Measurements from ENCODE around the gene CHRM4.

The CHRM4 gene

GRCh38 chr11:46402957-46403902 is 11.7 kb upstream of the CHRM4 start:
- no peak for DNase-seq

DNA sequence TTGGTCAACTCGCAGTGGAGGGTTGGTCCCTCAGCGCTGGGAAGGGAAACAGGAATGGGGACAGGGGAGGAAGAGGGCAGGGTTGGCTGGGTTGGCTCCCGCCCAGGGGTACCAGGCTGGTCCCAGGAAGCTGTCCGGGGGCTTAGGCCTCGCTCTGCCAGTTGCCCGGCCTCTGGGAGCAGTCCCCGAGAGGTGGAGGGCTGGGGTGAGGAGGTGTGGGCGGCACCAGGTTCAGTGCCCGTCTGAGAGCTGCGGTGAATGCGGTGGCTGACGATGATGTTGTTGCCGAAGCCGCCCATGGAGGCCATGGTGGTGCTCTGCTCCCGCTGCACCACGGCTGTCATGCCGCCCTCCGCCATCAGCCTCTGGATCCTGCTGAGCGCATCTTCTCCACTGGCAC is 6.0 kb upstream of the CHRM4 start:
- DNase-seq = no peak

- DNase-seq = no peak
These were observed 2.2 kb upstream of the CHRM4 start for GRCh38 chr11:46393759-46394158.

GRCh38 chr11:46393231-46393616 is 1.6 kb upstream of the CHRM4 start:
- no peak for DNase-seq

DNA sequence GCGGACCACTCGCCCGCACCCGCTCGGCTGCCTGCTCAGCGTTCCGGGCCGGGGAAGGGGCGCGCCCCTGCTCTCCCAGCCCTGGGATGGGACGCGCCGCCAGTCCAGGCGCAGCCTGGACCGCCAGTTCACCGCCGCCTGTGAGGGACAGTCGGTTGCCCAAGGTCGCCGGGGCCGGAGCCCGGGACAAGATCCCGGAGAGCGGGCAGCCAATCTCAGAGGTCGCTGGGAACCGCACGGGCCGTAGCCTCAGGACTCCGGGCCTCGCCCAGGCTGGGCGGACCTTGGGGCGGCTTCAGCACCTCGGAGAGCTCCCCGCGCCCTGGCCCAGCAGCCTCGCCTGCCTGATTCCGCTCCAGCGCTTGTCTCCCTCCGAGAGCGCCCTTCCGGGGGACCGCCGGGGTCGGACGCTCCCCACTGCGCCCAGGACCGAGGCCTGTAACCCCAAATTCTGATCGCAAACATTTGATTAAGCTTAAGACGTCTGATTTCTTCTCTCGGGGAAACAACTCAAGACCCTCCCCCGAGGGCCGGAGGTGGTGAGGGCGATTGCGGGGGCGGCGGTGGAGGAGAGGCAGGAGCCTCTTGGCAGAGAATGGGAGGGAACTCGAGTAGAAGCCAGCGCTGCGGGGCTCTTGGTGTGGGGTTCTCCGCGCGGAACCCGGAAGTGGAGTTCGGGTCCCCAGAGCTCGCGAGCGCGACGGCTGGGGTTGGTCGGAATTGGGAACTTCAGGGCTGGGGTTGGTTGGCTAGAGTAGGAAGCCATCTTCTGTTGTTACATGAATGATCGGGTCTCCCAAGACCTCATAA is 1.1 kb upstream of the CHRM4 start:
- DNase-seq = peak; percentile 77 to 86

- DNase-seq = no peak
These were observed 394 bp downstream of the CHRM4 start for GRCh38 chr11:46391186-46391577.

DNA sequence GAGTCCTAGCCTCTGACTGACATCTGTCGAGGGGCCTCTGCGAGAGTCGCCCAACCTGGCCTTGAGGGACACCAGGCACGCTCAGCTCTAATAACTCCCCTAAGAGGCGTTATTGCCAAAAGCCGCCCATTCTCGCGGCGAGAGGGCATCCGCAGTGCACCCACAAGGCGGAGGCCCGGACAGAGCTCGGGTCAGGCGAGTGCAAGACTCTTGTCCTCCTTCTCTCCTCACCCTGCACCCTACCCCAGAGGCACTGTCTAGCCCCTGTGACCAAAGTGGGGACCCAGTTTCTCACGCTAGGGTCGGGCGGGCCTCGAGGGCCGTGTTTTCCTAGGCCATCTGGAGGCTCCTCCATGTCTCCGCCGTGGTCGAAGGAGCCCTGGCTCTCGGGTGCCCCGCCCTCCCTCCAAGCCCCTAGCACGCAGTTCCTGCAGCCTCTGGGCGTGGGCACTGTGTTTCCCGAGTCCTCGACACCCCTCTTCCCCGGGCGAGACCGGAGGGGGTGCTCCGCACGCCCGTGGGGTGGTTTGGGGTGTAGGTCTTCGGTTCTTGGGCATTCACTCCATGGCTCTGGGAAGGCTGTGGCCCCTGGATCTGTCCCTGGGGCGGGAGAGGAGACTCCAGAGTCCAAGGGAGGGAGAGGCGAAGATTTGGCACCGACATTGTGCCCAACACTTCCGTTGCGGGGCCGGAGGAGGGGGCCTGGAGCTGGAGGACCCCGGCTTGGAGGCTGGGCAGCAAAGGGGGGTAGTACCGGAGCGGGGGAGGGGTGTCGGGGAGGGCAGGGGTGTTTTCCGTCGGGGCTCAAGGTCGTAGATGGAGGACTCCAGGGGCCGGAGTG is 1.0 kb downstream of the CHRM4 start:
- DNase-seq = no peak

GRCh38 chr11:46389450-46390330 is 1.9 kb downstream of the CHRM4 start:
- peak; percentile 76 to 83 for DNase-seq

DNA sequence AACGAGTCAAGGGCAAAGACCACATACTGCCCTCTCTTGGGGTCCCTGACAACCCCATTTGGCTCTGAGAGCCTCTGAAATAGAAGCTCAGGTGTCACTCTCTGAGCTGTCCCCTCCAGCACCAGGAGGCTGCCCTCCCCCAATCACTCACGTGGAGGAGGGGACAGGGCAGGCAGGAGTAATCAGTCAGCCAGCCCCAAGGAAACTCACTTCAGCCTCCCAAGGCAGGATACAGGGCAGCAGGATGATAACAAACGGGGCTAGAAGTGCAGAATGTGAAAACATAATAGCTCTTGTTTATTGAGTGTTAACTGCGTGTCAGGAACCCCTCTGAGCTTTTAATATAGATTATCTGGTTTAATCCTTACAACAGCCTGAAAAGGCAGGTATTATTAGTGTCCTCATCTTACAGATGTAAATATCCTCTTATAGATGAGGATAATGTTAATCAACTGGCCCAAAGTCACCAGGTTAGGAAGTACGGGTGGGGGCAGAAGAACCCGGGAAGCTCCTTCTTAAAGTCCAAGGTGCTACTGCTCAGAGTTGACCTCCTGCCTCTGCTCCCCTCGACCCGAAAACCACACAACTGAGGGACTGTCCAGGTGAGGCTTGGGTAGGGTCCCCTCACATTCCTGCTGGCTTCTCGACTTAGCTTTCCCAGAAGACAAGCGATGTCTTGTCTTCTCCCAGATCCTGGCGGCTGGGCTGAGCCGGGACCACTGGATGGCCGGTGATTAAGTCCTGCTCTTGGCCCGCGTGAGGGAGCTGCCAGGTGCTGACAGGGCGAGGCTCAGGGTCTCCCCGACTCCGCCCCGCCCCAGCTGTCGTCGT is 2.7 kb downstream of the CHRM4 start:
- no peak for DNase-seq

- no peak for DNase-seq
These were observed 3.5 kb downstream of the CHRM4 start for GRCh38 chr11:46387919-46388618.

DNA sequence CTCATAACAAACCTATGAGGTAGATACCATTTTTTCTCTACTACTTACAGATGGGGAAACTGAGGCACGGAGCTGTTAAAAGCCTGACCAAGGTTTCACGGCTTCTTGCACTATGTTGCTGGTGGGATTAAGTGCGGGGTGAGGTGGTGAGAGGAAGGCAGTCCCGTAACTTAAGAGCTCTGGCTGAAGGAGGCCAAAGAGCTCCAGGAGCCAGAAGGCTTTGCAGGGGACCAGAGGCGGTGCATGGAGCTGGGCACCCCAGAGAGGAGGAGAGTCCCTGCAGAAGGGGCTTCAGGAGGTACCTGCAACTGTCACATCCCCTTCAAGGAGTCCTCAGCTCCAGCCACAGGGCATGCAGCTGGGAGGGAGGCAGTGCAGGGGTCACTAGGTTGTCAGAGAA is 4.1 kb downstream of the CHRM4 start:
- DNase-seq = no peak

DNA sequence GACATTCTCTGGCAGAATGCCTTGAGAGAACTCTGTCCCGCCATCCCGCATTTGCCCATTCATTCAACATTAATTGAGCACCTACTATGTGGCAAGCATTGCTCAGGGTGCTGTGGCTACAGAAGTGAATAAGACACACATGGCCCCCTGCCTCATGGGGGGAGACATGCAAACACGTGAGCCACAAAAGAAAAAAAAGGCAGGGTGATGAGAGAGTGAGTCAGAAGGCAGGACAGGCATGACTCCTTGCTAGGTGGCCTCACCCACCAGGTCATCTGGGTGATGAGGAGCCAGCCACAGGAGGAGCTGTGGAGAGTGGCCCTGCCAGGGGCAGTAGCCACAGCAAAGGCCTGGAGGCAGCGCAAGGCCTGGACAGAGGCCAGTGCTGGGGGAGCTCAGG is 4.9 kb downstream of the CHRM4 start:
- DNase-seq = no peak

GRCh38 chr11:46386005-46386578 is 5.5 kb downstream of the CHRM4 start:
- no peak for DNase-seq

DNA sequence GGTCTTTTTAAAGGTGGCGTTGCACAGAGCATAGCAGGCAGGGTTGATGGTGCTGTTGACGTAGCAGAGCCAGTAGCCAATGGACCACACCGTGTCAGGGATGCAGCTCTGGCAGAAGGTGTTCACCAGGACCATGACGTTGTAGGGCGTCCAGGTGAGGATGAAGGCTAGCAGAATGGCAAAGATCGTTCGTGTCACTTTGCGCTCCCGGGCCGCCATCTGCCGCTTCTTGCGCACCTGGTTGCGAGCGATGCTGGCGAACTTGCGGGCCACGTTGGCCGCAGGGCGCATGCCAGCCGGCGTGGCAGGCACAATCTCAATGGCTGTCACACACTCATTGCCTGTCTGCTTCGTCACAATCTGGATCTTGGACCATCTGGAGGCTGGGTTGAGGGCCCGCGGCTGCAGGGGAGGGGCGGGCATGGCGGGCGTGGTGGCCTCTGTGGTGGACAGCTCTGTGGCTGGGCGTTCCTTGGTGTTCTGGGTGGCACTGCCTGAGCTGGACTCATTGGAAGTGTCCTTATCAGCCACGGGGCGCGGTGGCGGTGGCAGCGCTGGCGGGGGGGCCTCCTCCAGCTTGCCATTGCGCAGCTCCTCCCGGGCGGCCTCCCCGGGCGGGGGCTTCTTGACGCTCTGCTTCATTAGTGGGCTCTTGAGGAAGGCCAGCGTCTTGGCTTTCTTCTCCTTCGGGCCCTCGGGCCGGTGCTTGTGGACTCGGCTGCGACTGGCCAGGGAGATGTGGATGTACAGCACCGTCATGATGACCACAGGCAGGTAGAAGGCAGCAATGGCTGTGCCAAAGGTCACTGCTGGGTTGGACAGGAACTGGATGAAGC is 6.2 kb downstream of the CHRM4 start:
- no peak for DNase-seq

DNA sequence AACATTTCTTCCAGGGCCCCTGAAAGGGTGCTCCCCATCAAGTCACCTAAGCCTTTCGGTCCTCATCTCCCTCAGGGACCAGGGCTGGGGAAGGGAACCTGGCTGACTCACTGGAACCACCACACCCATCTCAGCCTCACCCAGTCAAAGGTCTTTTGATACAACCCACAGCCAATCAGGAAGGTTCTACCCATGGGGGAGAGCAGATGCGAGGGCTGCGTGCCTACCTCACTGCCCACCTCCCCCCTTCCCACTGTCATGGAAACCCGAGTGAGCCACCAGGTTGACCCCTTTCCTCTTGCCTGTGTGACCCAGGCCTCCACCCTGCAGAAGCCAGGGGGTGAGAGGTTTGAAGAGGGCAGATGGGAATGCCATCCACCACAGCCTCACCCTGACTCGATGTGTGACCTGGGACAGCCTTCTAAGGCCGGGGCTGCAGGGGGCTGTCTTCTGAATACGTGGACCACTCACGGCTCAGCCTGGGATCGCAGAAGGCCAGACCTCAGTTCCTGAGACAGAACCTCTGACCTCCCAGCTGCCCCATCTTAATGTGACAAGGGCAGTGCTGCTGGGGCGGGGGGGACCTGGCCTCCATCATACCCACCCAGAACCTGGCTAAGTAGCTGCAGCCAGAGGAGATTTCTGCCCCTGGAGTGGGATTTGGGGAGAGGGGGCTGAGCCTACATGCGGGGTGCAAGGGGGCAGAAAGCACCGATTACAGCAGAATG is 7.4 kb downstream of the CHRM4 start:
- DNase-seq = no peak

DNA sequence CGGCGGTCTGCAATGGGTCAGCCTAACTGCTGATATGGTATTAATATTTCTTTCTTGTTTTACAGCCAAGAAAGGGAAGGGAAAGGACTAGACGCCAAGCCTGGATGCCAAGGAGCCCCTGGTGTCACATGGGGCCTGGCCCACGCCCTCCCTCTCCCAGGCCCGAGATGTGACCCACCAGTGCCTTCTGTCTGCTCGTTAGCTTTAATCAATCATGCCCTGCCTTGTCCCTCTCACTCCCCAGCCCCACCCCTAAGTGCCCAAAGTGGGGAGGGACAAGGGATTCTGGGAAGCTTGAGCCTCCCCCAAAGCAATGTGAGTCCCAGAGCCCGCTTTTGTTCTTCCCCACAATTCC is 8.2 kb downstream of the CHRM4 start:
- no peak for DNase-seq

DNA sequence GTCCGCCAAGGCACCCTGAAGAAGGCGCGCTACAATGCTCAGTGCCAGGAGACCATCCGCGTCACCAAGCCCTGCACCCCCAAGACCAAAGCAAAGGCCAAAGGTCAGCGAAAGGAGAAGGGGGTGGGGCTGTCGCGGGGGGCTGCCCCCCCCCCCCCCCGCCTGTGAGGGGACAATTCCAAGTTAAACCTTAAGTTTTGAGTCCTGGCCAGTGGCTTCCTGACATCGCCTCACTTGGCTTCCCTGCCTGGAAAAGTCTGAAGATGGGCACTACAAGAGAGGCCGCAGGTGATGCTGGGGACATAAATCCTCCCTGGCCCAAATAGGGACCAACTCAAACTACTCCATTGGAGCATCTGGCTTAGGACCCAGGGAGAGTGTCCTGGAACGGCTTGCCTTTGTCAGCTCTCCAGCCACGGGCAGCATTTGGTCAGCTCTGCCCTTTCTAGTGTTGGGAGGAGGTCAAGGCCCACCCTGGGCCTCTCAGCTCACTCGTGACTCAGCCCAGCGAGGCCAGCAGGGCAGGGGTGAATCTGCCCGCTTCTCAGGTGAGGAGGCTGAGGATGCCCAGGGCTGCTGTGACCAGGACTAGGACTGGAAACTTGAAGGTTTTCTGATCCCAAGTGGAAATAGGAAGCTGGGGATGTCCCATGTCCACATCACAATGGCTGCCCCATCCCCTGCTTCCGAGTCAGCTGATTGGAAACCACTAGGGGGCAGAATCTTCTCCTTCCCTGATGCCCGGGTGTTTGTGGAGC is 8.8 kb downstream of the CHRM4 start:
- no peak for DNase-seq
